Stimulated activated effector memory CD8-positive, alpha-beta T cell treated with anti-CD3 and anti-CD28 coated beads, Interleukin-12 subunit alpha, Interleukin-12 subunit beta, amount 100 ng/mL, for 72 hours (primary cell): ENCODE results near the gene RNF182.
"Not testable (repeated sequence)": the region's sequence is repeated elsewhere in the genome, so short reads cannot be mapped to it uniquely, and the experiment has no call there.

ENCODE experiments used
- ATAC-seq: fragments of 150-1000 bp; cut with Tn5 transposase; 2 replicates; pipeline ENCODE4 v1.10.0; 2021
- DNase-seq, 2 donors: peaks; one replicate each; pipeline ENCODE4 v3.0.0; 2021 to 2022; ENCODE audit warnings: low spot score in 2 of 2
- H3K27ac Mint-ChIP-seq: one replicate; pipeline ENCODE4 v1.8.0; 2022; ENCODE audit warnings: mild to moderate bottlenecking, mixed read lengths
- H3K36me3 Mint-ChIP-seq: one replicate; pipeline ENCODE4 v1.8.0; 2022; ENCODE audit warnings: mild to moderate bottlenecking, mixed read lengths
- H3K4me1 Mint-ChIP-seq: one replicate; pipeline ENCODE4 v1.8.0; 2022; ENCODE audit warnings: mixed read lengths
- H3K4me3 Mint-ChIP-seq: one replicate; pipeline ENCODE4 v1.8.0; 2022; ENCODE audit warnings: mild to moderate bottlenecking, mixed read lengths
- H3K9me3 Mint-ChIP-seq: one replicate; pipeline ENCODE4 v1.8.0; 2022; ENCODE audit warnings: mixed read lengths

Gene RNF182

GRCh38 chr6:13929196-13929595 lies 4.4 kb downstream of the RNF182 start:
- no peak overlapping the region for H3K27ac Mint-ChIP-seq
- DNase-seq = no peak
- no peak overlapping the region for H3K4me3 Mint-ChIP-seq
- peaks cover 12% of the 10 kb centered on the region for H3K4me1 Mint-ChIP-seq
- H3K9me3 Mint-ChIP-seq = no peaks in the 10 kb centered on the region
- no peaks in the 10 kb centered on the region for H3K36me3 Mint-ChIP-seq
- no peak for ATAC-seq

GRCh38 chr6:13931797-13932402 lies 7.1 kb downstream of the RNF182 start:
- Mint-ChIP-seq H3K27ac (no peak overlapping the region), H3K4me3 (no peak overlapping the region), H3K4me1 (peaks cover 6% of the 10 kb centered on the region), H3K36me3 (no peaks in the 10 kb centered on the region), H3K9me3 (no peaks in the 10 kb centered on the region)
- no peak for DNase-seq
- no peak for ATAC-seq

- Mint-ChIP-seq H3K4me1 (peaks cover 6% of the 10 kb centered on the region), H3K4me3 (no peak overlapping the region), H3K27ac (no peak overlapping the region), H3K36me3 (no peaks in the 10 kb centered on the region), H3K9me3 (no peaks in the 10 kb centered on the region)
- DNase-seq (no peak), ATAC-seq (no peak)
Measured at GRCh38 chr6:13932785-13933184, 8.0 kb downstream of the RNF182 start.

GRCh38 chr6:13934721-13935120 lies 10.0 kb downstream of the RNF182 start:
- no peak overlapping the region for H3K27ac Mint-ChIP-seq
- ATAC-seq = no peak
- no peaks in the 10 kb centered on the region for H3K36me3 Mint-ChIP-seq
- H3K9me3 Mint-ChIP-seq = no peaks in the 10 kb centered on the region
- DNase-seq = no peak
- H3K4me1 Mint-ChIP-seq = peaks cover 6% of the 10 kb centered on the region
- no peak overlapping the region for H3K4me3 Mint-ChIP-seq

GRCh38 chr6:13935190-13935880 lies 10.6 kb downstream of the RNF182 start:
- DNase-seq = no peak
- Mint-ChIP-seq H3K9me3 (no peaks in the 10 kb centered on the region), H3K4me1 (peaks cover 6% of the 10 kb centered on the region), H3K27ac (no peak overlapping the region), H3K36me3 (no peaks in the 10 kb centered on the region), H3K4me3 (no peak overlapping the region)
- ATAC-seq = peak; percentile 26

GRCh38 chr6:13935881-13936261 lies 11.1 kb downstream of the RNF182 start:
- not testable (repeated sequence) for H3K4me3 Mint-ChIP-seq, H3K27ac Mint-ChIP-seq, H3K36me3 Mint-ChIP-seq, H3K9me3 Mint-ChIP-seq, DNase-seq, ATAC-seq, H3K4me1 Mint-ChIP-seq

- Mint-ChIP-seq H3K27ac (no peak overlapping the region), H3K9me3 (peaks cover 8% of the 10 kb centered on the region), H3K4me3 (no peak overlapping the region), H3K36me3 (no peaks in the 10 kb centered on the region), H3K4me1 (no peaks in the 10 kb centered on the region)
- no peak for ATAC-seq
- DNase-seq = no peak
Measured at GRCh38 chr6:13941902-13942301, 17.1 kb downstream of the RNF182 start.

GRCh38 chr6:13943943-13944342 lies 19.2 kb downstream of the RNF182 start:
- Mint-ChIP-seq H3K27ac (no peak overlapping the region), H3K4me1 (no peaks in the 10 kb centered on the region), H3K9me3 (peaks cover 8% of the 10 kb centered on the region), H3K36me3 (no peaks in the 10 kb centered on the region), H3K4me3 (no peak overlapping the region)
- DNase-seq (no peak), ATAC-seq (no peak)

GRCh38 chr6:13946506-13946905 lies 21.8 kb downstream of the RNF182 start:
- H3K4me3 Mint-ChIP-seq = no peak overlapping the region

GRCh38 chr6:13947611-13948178 lies 22.9 kb downstream of the RNF182 start:
- no peaks in the 10 kb centered on the region for H3K36me3 Mint-ChIP-seq
- H3K9me3 Mint-ChIP-seq = peaks cover 2% of the 10 kb centered on the region
- H3K4me1 Mint-ChIP-seq = no peaks in the 10 kb centered on the region
- H3K27ac Mint-ChIP-seq = no peak overlapping the region
- H3K4me3 Mint-ChIP-seq = no peak overlapping the region
- no peak for ATAC-seq
- DNase-seq = no peak

More at GRCh38 chr6:13946506-13946905, 21.8 kb downstream of the RNF182 start:
- DNase-seq = no peak
- no peaks in the 10 kb centered on the region for H3K4me1 Mint-ChIP-seq
- no peak for ATAC-seq
- H3K27ac Mint-ChIP-seq = no peak overlapping the region
- peaks cover 8% of the 10 kb centered on the region for H3K9me3 Mint-ChIP-seq
- H3K36me3 Mint-ChIP-seq = no peaks in the 10 kb centered on the region

- ATAC-seq (no peak), DNase-seq (no peak)
- no peaks in the 10 kb centered on the region for H3K4me1 Mint-ChIP-seq
- H3K27ac Mint-ChIP-seq = no peak overlapping the region
- H3K4me3 Mint-ChIP-seq = no peak overlapping the region
- no peaks in the 10 kb centered on the region for H3K9me3 Mint-ChIP-seq
- no peaks in the 10 kb centered on the region for H3K36me3 Mint-ChIP-seq
Measured at GRCh38 chr6:13952101-13952500, 27.3 kb downstream of the RNF182 start.

GRCh38 chr6:13953061-13953705 lies 28.4 kb downstream of the RNF182 start:
- H3K9me3 Mint-ChIP-seq = no peaks in the 10 kb centered on the region
- no peak for DNase-seq
- H3K27ac Mint-ChIP-seq = no peak overlapping the region
- H3K36me3 Mint-ChIP-seq = no peaks in the 10 kb centered on the region
- H3K4me1 Mint-ChIP-seq = no peaks in the 10 kb centered on the region
- ATAC-seq = no peak
- H3K4me3 Mint-ChIP-seq = no peak overlapping the region

GRCh38 chr6:13965582-13966127 lies 40.9 kb downstream of the RNF182 start:
- DNase-seq (no peak), ATAC-seq (no peak)
- Mint-ChIP-seq H3K4me3 (no peak overlapping the region), H3K9me3 (no peaks in the 10 kb centered on the region), H3K27ac (no peak overlapping the region), H3K4me1 (no peaks in the 10 kb centered on the region), H3K36me3 (no peaks in the 10 kb centered on the region)

- Mint-ChIP-seq H3K9me3 (peaks cover 13% of the 10 kb centered on the region), H3K27ac (no peak overlapping the region), H3K36me3 (no peaks in the 10 kb centered on the region), H3K4me1 (no peaks in the 10 kb centered on the region), H3K4me3 (no peak overlapping the region)
- ATAC-seq (no peak), DNase-seq (no peak)
Measured at GRCh38 chr6:13971303-13971702, 46.6 kb downstream of the RNF182 start.

- H3K9me3 Mint-ChIP-seq = peaks cover 13% of the 10 kb centered on the region
- H3K27ac Mint-ChIP-seq, DNase-seq, H3K4me3 Mint-ChIP-seq, H3K4me1 Mint-ChIP-seq, H3K36me3 Mint-ChIP-seq, ATAC-seq: not testable (repeated sequence)
Measured at GRCh38 chr6:13972602-13973001, 47.9 kb downstream of the RNF182 start.
